ENCODE results near the gene CX3CL1. TPM values are rescaled to one million over a fixed set of nuclear protein-coding genes. Genes with fewer than 3 reads are reported as not detected.
A peak's percentile ranks its signal among the peaks of the same experiment; 100 is the strongest.

CX3CL1 gene
- total and polyA plus RNA-seq, 2 of the 13 experiments (the other 11 are each of a cell fraction or from before 2014, with no cell fraction given), result 57.3 to 60.8 TPM

DNA sequence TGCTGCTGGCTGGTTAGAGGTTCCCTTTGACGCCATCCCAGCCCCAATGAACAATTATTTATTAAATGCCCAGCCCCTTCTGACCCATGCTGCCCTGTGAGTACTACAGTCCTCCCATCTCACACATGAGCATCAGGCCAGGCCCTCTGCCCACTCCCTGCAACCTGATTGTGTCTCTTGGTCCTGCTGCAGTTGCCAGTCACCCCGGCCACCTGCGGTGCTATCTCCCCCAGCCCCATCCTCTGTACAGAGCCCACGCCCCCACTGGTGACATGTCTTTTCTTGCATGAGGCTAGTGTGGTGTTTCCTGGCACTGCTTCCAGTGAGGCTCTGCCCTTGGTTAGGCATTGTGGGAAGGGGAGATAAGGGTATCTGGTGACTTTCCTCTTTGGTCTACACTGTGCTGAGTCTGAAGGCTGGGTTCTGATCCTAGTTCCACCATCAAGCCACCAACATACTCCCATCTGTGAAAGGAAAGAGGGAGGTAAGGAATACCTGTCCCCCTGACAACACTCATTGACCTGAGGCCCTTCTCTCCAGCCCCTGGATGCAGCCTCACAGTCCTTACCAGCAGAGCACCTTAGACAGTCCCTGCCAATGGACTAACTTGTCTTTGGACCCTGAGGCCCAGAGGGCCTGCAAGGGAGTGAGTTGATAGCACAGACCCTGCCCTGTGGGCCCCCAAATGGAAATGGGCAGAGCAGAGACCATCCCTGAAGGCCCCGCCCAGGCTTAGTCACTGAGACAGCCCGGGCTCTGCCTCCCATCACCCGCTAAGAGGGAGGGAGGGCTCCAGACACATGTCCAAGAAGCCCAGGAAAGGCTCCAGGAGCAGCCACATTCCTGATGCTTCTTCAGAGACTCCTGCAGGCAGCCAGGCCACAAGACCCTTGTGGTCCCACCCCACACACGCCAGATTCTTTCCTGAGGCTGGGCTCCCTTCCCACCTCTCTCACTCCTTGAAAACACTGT lies 11.3 kb downstream of the CX3CL1 start (continued):
- TF ChIP-seq MTA1 (CRISPR knock-in tag; IDR thresholded peaks at IDR 0.05; ENCODE audit: borderline replicate concordance) (peak; percentile 27; the same call in 1 of the 2 replicates), ZMYM2 (CRISPR knock-in tag; IDR thresholded peaks at IDR 0.05) (peak; percentile 33; the same call in 1 of the 2 replicates), ASH2L (IDR thresholded peaks at IDR 0.05; ENCODE audit: insufficient read length, low read depth, low read length) (no peak), RXRA (CRISPR knock-in tag; IDR thresholded peaks at IDR 0.05) (no peak), TMF1 (CRISPR knock-in tag; IDR thresholded peaks at IDR 0.05; ENCODE audit: low read depth) (peak; percentile 8; the same call in 1 of the 2 replicates), ZNF407 (CRISPR knock-in tag; IDR thresholded peaks at IDR 0.05; ENCODE audit: not compliant biosample characterization) (no peak), ZNF772 (CRISPR knock-in tag; IDR thresholded peaks at IDR 0.05) (0 out of 2 replicates have a peak, but pooled peaks have one; percentile 1), ZNF841 (CRISPR knock-in tag; IDR thresholded peaks at IDR 0.05; ENCODE audit: borderline replicate concordance) (0 out of 2 replicates have a peak, but pooled peaks have one; percentile 16), ZNF468 (CRISPR knock-in tag; IDR thresholded peaks at IDR 0.05) (no peak), MYPOP (CRISPR knock-in tag; IDR thresholded peaks at IDR 0.05) (no peak), LBX2 (CRISPR knock-in tag; IDR thresholded peaks at IDR 0.05; ENCODE audit: borderline replicate concordance) (no peak), ZBTB20 (CRISPR knock-in tag; IDR thresholded peaks at IDR 0.05; ENCODE audit: borderline replicate concordance, low read depth) (no peak), DMAP1 (CRISPR knock-in tag; IDR thresholded peaks at IDR 0.05) (no peak), ZNF720 (CRISPR knock-in tag; IDR thresholded peaks at IDR 0.05) (no peak), ARNT (IDR thresholded peaks at IDR 0.05) (no peak), ZNF562 (CRISPR knock-in tag; IDR thresholded peaks at IDR 0.05; ENCODE audit: borderline replicate concordance) (no peak), ZNF777 (CRISPR knock-in tag; IDR thresholded peaks at IDR 0.05) (no peak)
- TF ChIP-seq, protein P1, sequence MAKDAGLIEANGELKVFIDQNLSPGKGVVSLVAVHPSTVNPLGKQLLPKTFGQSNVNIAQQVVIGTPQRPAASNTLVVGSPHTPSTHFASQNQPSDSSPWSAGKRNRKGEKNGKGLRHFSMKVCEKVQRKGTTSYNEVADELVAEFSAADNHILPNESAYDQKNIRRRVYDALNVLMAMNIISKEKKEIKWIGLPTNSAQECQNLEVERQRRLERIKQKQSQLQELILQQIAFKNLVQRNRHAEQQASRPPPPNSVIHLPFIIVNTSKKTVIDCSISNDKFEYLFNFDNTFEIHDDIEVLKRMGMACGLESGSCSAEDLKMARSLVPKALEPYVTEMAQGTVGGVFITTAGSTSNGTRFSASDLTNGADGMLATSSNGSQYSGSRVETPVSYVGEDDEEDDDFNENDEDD (CRISPR knock-in tag; IDR thresholded peaks at IDR 0.05; ENCODE audit: borderline replicate concordance), result no peak

Data from HepG2 (cell line).